Transverse colon (tissue), 4 donors: ENCODE measurements around the gene WNT7A. TPM values are rescaled to one million over a fixed set of nuclear protein-coding genes. Genes with fewer than 3 reads are reported as not detected.

Source experiments
- DNase-seq: peaks from one replicate; pipeline ENCODE4 v3.0.0-alpha.2; 2019
- H3K27ac ChIP-seq, 4 donors: fragments of 200-600 bp; sonication (generic); 2 replicates each; pipeline ENCODE4 v1.5.1; 2016 to 2018; ENCODE audit warnings: inconsistent platforms in 4 of 4
- H3K27me3 ChIP-seq: fragments of 200-600 bp; sonication (generic); 2 replicates; pipeline ENCODE4 v1.5.1; 2017; ENCODE audit warnings: inconsistent platforms
- H3K36me3 ChIP-seq, 4 donors: fragments of 200-600 bp; sonication (generic); 2 replicates each; pipeline ENCODE4 v1.5.1; 2017 to 2019; ENCODE audit warnings: inconsistent platforms in 4 of 4
- H3K4me1 ChIP-seq, 4 donors: fragments of 200-600 bp; sonication (generic); 2 replicates each; pipeline ENCODE4 v1.5.1; 2017 to 2020; ENCODE audit warnings: inconsistent platforms in 4 of 4
- H3K4me3 ChIP-seq, 4 donors: fragments of 200-600 bp; sonication (generic); 1 replicate in 1 of 4; 2 replicates in 3 of 4; pipeline versions ENCODE4 v1.5.1 to v1.6.1; 2017 to 2019; ENCODE audit warnings: inconsistent platforms in 4 of 4
- H3K9me3 ChIP-seq, 2 donors: fragments of 200-600 bp; sonication (generic); 2 replicates each; pipeline ENCODE4 v1.5.1; 2017 to 2019; ENCODE audit warnings: inconsistent platforms in 2 of 2
- CTCF ChIP-seq, 5 experiments: fragments of 200-600 bp in 3 of 5; fragments of 450-650 bp in 2 of 5; sonication (generic) in 3 of 5; IDR thresholded peaks; 1 replicate in 2 of 5; 2 replicates in 3 of 5; pipeline ENCODE4 v1.5.1; 2016 to 2017; ENCODE audit warnings: antibody characterized with exemption in 5 of 5, inconsistent platforms in 3 of 5, mild to moderate bottlenecking in 2 of 5, moderate library complexity in 1 of 5
- EP300 ChIP-seq: sonication (generic); formaldehyde crosslinking; IDR thresholded peaks from one replicate; pipeline ENCODE4 v1.6.1; 2017; ENCODE audit warnings: antibody characterized with exemption, low read depth
- POLR2A ChIP-seq: fragments of 450-650 bp; IDR thresholded peaks from one replicate; pipeline ENCODE4 v1.6.1; 2016; ENCODE audit warnings: antibody characterized with exemption, mild to moderate bottlenecking, moderate library complexity
- POLR2AphosphoS5 ChIP-seq, 3 donors: sonication (generic); formaldehyde crosslinking; IDR thresholded peaks; one replicate each; pipeline ENCODE4 v1.6.1; 2016; ENCODE audit warnings: antibody characterized with exemption in 3 of 3
- WGBS, 2 donors: methylation state at CpG; one replicate each; pipeline ENCODE4 v1.1.5; 2018; ENCODE audit warnings: low coverage in 1 of 2; 5-methylcytosine and 5-hydroxymethylcytosine counted together
- in situ Hi-C, 4 donors: fragments of 200-750 bp; cut with MboI; loops; one replicate each; pipeline versions ENCODE4 v1.15.0 to v1.15.1; 2017; ENCODE audit warnings: low sequenced_read_pairs in 3 of 4, low pct_ligation_motif_present in 1 of 4, low pct_unique_long_range_greater_than_20kb in 1 of 4
- intact Hi-C: fragments of 100-400 bp; cut with DNase I; formaldehyde crosslinking; loops from one replicate; pipeline ENCODE4 v1.15.1; 2023; ENCODE audit warnings: low total_unique reads
- total RNA-seq, 4 donors: library from RNA; depleted of rRNA; stranded (reverse); fragments of >200 nt; gene quantifications; one replicate each; pipeline ENCODE4 v1.1.0, GENCODE V29; 2016

The WNT7A gene
- total RNA-seq, 4 donors from 2014 or later: not detected

GRCh38 chr3:13818919-13819318 lies 61.0 kb downstream of the WNT7A start:
- 85% methylated on average over 30 of the region's 30 CpGs; no CpG with 5 or more reads in 1 of the 2 donors for WGBS, 2 donors
- peaks cover 19 to 30% of the 10 kb centered on the region in 2 donors for H3K9me3 ChIP-seq

GRCh38 chr3:13815088-13815683 lies 64.7 kb downstream of the WNT7A start:
- intact Hi-C loops (no loop called here), in situ Hi-C loops (no loop called here)
- no peaks in the 10 kb centered on the region for H3K4me1 ChIP-seq
- H3K9me3 ChIP-seq: peaks cover 19 to 32% of the 10 kb centered on the region in 2 donors
- WGBS, 2 donors: 89% methylated on average over 3 of the region's 3 CpGs; no CpG with 5 or more reads in 1 of the 2 donors
- TF ChIP-seq CTCF (IDR thresholded peaks at IDR 0.05) (no peak), POLR2AphosphoS5 (IDR thresholded peaks at IDR 0.05) (no peak), EP300 (no peak), POLR2A (no peak)
- no peak overlapping the region for H3K4me3 ChIP-seq
- H3K27me3 ChIP-seq: no peaks in the 10 kb centered on the region
- H3K36me3 ChIP-seq: no peaks in the 10 kb centered on the region
- H3K27ac ChIP-seq: no peak overlapping the region
- no peak for DNase-seq

More at GRCh38 chr3:13818919-13819318, 61.0 kb downstream of the WNT7A start:
- intact Hi-C loops (no loop called here), in situ Hi-C loops (no loop called here)
- H3K4me1 ChIP-seq: no peaks in the 10 kb centered on the region
- TF ChIP-seq CTCF (IDR thresholded peaks at IDR 0.05) (no peak), POLR2A (no peak), EP300 (no peak), POLR2AphosphoS5 (IDR thresholded peaks at IDR 0.05) (no peak)
- H3K27ac ChIP-seq: no peak overlapping the region
- no peak for DNase-seq
- H3K36me3 ChIP-seq: no peaks in the 10 kb centered on the region
- no peaks in the 10 kb centered on the region for H3K27me3 ChIP-seq
- no peak overlapping the region for H3K4me3 ChIP-seq

DNA sequence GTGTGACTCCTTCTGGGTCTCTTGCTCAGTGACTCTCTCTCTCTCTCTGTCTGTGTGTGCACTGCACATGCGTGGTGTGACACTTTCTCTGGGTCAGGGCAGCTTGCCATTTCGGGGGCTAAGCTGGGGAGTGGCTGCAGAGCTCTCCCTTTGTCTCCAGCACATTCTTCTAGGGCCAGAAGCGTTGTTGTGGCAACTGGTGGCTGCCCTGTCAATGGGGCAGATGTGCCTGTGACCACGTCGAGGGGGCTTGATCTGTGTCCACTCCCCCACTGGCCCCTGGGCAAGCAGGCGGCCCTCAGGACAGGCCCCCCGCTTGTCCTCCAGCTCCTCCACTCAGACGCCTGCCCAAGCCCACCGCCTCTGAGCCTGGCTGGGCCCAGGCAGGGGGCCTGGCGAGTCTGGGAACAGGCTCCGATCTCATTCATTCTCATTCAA lies 67.8 kb downstream of the WNT7A start:
- Histone ChIP-seq H3K27ac (no peak overlapping the region), H3K4me3 (no peak overlapping the region), H3K9me3 (peaks cover 19 to 32% of the 10 kb centered on the region in 2 donors), H3K27me3 (no peaks in the 10 kb centered on the region), H3K4me1 (no peaks in the 10 kb centered on the region), H3K36me3 (no peaks in the 10 kb centered on the region)
- TF ChIP-seq EP300 (no peak), CTCF (IDR thresholded peaks at IDR 0.05) (no peak), POLR2AphosphoS5 (IDR thresholded peaks at IDR 0.05) (no peak), POLR2A (no peak)
- 40 to 65% methylated on average over 4 to 11 of the region's 11 CpGs for WGBS, 2 donors
- in situ Hi-C loops: no loop called here
- intact Hi-C loops: no loop called here
- no peak for DNase-seq

DNA sequence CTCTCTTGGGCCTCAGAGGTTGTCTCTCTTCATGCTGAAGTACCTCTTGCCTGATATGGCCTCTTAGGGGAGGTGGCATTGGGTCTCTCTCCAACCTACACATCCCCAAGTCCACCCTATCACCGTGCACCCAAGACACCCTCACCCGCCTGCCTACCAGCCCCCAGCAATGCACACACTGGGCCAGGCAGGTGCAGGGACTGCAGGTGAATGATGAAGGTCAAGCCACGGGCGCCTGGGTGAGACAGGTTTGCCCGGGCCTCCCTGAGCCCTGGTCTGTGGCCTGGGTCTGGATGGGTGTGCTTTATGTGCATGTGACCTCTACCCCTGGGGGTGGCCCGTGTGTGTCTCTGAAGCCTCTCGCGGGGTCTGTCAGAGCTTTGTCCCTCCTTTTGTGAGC lies 68.3 kb downstream of the WNT7A start:
- peaks cover 19 to 29% of the 10 kb centered on the region in 2 donors for H3K9me3 ChIP-seq
- in situ Hi-C loops: no loop called here
- no peaks in the 10 kb centered on the region for H3K27me3 ChIP-seq
- DNase-seq: no peak
- TF ChIP-seq CTCF (IDR thresholded peaks at IDR 0.05) (no peak), POLR2A (no peak)
- H3K36me3 ChIP-seq: no peaks in the 10 kb centered on the region
- intact Hi-C loops: no loop called here
- no peak overlapping the region for H3K27ac ChIP-seq
- no peaks in the 10 kb centered on the region for H3K4me1 ChIP-seq
- WGBS, 2 donors: 63% methylated on average over 8 of the region's 8 CpGs; no CpG with 5 or more reads in 1 of the 2 donors
- H3K4me3 ChIP-seq: no peak overlapping the region
